ENCODE data around the gene LINC00237. TPM values are rescaled to one million over a fixed set of nuclear protein-coding genes. Genes with fewer than 3 reads are reported as not detected.

The LINC00237 gene
- total and polyA plus RNA-seq, 2 of the 8 experiments (the other 6 are each of a cell fraction or from before 2014, with no cell fraction given), result 0.28 to 1.4 TPM

DNA sequence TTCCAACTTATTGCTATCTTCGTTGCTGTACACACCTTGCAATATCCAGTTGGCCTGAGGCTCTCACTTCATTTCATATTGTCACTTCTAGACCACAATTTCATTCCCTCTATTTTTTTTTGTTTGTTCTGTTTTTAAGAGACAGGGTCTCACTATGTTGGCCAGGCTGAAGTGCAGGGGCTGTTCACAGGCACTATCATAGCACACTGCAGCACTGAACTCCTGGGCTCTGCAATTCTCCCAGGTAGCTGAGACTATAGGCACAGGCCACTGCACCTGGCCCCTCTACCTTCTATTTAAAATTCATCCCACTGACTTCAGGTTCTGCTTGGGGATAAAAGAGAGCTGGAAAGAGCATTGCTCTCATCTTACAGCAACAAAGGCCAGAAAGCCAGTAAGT is 4.7 kb upstream of the LINC00237 start (continued):
- TF ChIP-seq, protein P1, sequence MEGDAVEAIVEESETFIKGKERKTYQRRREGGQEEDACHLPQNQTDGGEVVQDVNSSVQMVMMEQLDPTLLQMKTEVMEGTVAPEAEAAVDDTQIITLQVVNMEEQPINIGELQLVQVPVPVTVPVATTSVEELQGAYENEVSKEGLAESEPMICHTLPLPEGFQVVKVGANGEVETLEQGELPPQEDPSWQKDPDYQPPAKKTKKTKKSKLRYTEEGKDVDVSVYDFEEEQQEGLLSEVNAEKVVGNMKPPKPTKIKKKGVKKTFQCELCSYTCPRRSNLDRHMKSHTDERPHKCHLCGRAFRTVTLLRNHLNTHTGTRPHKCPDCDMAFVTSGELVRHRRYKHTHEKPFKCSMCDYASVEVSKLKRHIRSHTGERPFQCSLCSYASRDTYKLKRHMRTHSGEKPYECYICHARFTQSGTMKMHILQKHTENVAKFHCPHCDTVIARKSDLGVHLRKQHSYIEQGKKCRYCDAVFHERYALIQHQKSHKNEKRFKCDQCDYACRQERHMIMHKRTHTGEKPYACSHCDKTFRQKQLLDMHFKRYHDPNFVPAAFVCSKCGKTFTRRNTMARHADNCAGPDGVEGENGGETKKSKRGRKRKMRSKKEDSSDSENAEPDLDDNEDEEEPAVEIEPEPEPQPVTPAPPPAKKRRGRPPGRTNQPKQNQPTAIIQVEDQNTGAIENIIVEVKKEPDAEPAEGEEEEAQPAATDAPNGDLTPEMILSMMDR (IDR thresholded peaks at IDR 0.05; ENCODE audit: control extremely low read depth in 1 of 3, insufficient read depth in 1 of 3, low read depth in 1 of 3, low read length in 3 of 3), result no peak
- TF ChIP-seq, protein P2, sequence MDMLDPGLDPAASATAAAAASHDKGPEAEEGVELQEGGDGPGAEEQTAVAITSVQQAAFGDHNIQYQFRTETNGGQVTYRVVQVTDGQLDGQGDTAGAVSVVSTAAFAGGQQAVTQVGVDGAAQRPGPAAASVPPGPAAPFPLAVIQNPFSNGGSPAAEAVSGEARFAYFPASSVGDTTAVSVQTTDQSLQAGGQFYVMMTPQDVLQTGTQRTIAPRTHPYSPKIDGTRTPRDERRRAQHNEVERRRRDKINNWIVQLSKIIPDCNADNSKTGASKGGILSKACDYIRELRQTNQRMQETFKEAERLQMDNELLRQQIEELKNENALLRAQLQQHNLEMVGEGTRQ (IDR thresholded peaks at IDR 0.05; ENCODE audit: low read length), result no peak
- TF ChIP-seq SIRT6 (IDR thresholded peaks at IDR 0.05; ENCODE audit: low read length) (no peak), SRF (IDR thresholded peaks at IDR 0.05; ENCODE audit: low read depth, low read length) (no peak), RAD21 (IDR thresholded peaks at IDR 0.05 in 1 of 2, conservative IDR thresholded peaks at IDR 0.05 in 1 of 2; ENCODE audit: low read depth in 2 of 2, low read length in 2 of 2) (no peak), TCF12 (IDR thresholded peaks at IDR 0.05; ENCODE audit: low read depth, low read length) (no peak), GABPA (IDR thresholded peaks at IDR 0.05; ENCODE audit: borderline replicate concordance, insufficient read depth, low read length) (no peak), CBX8 (IDR thresholded peaks at IDR 0.05; ENCODE audit: borderline replicate concordance, low read depth, low read length) (no peak)
